Stimulated activated CD4-positive, alpha-beta T cell treated with anti-CD3 and anti-CD28 coated beads, TNF-alpha, amount 100 ng/mL, for 4 hours (primary cell): Measurements from ENCODE around the gene SETMAR.
A peak's percentile ranks its signal among the peaks of the same experiment; 100 is the strongest.
"Not testable (repeated sequence)": the region's sequence is repeated elsewhere in the genome, so short reads cannot be mapped to it uniquely, and the experiment has no call there.

Source experiments
- DNase-seq, 3 experiments: peaks; one replicate each; pipeline ENCODE4 v3.0.0-alpha.2; 2020; ENCODE audit warnings: low read depth in 3 of 3

The SETMAR gene

DNA sequence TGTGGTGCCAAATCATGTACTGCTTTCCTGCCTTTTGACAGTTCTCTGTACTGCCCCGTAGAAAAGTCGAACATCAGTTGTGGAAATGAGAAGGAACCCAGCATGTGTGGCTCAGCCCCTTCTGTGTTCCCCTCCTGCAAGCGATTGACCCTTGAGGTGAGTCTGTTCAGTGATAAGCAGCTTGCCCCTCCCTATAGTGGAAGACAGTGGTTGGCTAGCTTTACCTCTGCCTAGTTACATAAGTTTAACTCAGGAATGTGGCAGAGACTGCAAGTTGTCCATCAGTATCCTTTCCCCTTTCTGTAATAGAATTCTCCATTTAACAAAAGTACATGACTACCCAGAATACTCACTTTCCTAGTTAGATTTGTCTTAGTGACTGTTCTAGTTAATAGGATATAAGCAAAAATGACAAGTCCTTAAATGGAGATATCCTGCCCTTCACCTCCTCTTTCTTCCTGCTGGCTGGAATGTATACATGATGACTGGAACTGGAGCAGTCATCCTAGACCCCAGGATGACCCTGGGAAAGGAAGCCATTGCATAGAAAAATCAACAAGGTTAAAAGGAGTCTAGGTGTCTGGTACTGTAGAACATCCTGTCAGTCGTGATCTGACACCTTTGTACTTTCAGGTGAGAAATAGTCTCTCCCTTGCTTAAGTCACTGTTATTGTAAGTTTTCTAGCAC is 10.6 kb downstream of the SETMAR start:
- DNase-seq: no peak

DNA sequence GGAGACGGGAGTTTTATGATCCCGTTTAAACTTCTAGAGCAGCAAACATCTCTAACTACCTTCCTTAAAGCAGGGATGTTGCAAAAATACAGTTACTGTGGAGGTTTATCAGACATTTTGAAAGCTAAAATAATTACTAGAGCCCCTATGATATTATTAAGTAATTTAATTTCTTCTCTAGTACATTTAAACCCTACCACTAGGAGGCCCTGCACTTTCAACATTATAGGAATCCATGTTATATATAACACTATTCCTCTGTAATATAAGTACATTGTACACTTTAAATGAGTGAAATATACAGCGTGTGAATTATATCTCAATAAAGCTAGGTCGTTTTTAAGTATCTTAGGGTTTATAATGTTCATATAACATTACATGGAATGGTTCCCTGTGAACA is 11.5 kb downstream of the SETMAR start:
- no peak for DNase-seq

DNA sequence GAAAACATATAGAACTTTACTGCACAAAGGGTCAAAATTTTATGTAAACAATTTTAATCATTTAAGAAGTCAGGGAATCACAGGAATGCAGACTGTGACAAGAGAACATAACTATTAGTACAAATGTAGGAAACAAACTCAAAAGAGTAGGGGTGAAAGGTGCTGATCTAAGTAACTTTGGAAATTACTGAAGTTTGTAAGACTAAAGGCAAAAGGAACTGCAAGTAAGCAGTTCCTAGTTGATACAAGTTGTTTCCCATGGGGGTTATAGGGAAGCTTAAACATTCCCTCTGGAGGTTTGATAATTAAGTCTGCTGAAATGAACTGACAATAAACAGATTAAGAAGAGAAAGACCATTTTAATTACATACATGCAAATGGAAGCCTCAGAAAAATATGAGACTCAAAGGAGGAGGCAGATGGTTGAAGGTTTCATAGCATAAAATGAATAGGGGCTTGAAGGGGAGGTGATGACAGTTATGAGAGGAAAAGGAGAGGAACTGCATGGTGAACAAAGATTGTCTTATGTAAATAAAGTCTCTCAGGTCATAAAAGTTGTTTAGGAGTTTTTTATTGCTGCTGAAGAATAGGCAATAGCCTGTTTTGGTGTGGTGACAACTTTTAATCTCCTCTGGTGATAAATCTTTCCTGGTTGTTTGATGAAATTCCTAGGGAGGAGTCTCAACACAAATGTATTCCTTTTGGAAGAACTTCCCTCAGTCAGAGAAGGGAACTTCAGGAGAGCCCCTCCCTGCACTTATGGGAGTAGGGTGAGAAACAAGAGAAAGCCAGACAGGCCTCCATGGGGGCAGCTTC is 17.1 kb downstream of the SETMAR start:
- no peak for DNase-seq

DNA sequence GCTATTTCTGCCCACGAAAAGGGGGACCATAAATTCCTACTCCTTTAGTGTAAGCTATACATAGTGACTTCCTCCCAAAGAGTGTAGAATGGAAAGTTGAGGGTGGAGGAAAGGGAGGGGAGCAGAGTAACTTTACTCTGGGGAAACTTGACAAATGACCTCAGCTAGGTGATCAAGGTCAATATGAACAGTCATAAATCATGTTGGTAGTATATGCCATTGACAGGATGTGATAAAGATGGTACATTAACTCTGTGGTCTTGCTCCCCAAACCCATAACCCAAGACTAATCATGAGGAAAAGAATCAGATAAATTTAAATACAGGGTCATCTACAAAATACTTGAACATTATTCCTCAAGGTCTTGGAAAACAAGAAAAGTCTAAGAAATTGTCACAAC is 18.6 kb downstream of the SETMAR start:
- no peak for DNase-seq

DNA sequence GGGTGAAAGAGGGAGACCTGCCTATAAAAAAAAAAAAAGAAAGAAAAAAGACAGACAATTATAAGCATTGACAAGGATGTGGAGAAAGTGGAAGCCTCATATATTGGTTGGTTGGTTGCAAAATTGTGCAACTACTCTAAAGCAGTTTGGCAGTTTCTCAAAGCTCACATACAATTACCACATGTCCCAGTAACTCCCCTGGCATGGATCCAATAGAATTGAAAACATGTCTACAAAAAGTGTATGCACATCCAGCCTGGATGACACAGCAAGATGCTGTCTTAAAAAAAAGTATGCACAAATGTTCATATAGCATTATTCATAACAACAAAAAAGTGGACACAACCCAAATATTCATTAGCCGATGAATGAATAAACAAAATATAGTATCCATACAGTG is 19.5 kb downstream of the SETMAR start:
- no peak for DNase-seq

DNA sequence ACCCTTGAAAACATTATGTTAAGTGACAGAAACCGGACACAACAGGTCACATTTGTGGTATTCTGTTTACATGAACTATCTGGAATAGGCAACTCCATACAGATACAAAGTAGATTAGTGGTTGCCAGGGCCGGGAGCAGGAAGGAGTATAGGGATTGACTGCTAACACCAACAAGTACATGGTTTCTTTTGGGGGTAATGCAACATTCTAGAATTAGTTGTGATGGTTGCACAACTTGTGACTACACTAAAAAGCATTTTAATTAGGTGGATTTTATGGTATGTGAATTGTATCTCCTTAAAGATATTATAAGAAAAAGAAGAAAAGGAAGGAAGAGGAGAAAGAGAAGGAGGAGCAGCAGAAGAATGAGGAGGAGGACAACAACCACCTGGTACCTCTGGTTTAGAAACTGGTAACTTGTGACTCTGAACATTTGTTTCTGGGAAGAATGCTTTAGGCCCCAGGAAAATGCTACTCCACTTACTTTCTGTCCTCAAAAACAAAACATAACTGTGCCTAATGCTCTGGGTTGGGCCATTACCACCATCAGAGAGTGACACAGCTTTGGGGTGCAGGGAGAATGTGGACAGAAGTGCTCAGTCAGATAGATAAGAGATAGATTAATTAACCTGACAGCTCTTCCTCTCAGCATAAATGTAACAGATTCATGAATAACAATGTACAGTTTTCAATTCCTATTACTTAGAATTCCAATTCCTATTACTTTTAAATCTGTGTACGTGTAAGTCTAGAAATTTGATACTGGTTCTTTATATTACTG is 20.3 kb downstream of the SETMAR start:
- DNase-seq: no peak

DNA sequence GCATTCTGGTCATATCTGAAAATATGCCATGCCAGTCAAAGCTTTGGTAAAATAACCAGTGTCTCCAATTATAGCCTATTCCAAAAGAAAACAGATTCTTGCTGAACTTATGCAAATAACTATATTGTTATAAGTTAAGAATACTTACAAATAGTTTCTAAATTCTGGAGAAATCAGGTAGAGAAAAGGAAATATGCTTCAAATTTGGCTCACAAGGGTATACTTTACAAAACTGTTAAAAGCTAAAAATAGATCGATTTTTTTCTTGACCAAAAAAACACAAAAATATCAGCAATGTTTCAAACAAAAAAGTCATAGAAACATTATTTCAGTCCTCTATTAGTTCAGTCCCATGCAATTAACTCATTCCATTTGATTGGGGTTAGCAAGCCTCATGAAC is 23.7 kb downstream of the SETMAR start:
- DNase-seq: no peak

DNA sequence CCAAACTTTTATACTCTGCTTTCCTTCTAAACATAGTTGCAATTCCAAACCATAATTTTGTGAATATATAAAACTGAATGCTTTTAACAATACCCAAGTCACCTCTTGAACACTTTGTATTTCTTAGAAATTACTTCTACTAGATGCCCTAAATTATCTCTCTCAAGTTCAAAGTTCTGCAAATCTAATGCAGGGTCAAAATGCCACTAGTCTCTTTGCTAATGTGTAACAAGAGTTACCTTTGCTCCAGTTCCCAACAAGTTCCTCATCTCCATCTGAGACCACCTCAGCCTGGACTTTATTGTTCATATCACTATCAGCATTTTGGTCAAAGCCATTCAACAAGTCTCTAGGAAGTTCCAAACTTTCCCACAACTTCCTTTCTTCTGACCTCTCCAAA is 26.6 kb downstream of the SETMAR start:
- not testable (repeated sequence) for DNase-seq

DNA sequence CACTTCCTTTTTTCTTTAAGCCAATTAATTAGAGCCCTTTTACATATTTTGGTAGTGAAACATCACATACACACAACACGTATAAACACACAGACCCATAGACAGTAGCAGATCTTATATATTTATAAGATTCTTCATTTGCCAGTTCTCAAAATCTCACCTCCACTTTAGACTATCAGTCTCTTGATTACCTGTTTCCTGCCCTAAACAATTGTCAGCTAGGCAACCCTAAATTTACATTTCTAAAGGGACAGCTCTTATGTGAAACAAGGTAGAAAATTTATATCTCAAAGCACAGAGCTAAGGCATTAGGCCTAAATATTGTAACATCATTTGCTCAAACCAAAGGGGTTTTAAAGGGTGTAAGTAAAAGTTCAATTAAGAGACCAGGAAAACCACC is 28.9 kb downstream of the SETMAR start:
- no peak for DNase-seq

DNA sequence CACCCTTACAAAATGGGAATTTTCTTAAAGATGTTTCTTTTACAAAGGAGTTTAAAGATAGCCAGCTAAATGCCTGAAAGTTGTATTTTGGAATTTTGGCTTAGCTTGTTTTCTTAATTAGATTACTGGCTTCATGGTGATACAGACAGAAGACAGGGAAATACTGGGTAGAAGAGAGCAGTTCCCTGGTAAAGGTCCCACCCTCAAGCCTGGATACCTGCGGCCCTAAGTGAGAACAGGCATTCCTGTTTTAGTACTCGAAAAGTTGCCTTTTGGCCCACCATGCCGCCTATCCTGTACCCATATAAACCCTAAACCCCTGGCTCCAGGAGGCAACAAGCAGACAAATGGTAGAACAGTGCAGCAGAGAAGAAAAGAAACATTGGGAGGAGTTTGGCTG is 29.4 kb downstream of the SETMAR start:
- DNase-seq: no peak

DNA sequence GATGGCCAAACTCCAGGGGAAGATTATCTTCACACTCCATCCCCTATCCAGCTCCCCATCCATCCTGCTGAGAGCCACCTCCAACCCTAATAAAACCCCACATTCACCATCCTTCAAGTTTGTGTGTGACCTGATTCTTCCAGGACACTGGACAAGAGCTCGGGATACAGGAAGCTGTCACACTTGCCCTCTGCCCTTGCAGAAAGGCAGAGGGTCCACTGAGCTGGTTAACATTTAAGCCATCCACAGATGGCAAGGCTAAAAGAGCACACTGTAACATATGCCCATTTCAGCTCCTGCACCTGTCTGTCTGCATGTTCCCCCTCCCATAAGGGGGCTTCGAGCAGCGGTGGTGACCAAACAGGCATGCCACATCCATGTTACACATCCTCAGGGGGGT is 29.8 kb downstream of the SETMAR start:
- DNase-seq: no peak

DNA sequence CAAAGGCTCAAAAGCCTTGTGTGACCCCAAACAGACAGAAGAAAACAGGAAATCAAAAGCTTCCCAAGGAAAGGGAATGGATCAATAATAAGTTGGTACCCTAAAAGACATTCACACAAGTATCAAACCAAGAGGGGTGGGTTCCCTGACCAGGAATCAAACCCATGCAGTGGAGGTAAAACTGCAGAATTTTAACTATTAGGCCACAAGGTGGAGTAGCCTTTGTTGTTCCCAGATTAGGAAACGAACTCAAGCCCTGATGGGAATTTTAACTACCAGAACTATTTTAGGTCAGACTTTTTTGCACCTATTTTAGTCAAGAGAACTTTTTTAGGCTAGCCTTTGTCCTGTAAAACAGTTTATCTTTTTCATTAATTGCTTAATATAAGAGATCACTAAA is 31.4 kb downstream of the SETMAR start:
- DNase-seq: no peak

DNA sequence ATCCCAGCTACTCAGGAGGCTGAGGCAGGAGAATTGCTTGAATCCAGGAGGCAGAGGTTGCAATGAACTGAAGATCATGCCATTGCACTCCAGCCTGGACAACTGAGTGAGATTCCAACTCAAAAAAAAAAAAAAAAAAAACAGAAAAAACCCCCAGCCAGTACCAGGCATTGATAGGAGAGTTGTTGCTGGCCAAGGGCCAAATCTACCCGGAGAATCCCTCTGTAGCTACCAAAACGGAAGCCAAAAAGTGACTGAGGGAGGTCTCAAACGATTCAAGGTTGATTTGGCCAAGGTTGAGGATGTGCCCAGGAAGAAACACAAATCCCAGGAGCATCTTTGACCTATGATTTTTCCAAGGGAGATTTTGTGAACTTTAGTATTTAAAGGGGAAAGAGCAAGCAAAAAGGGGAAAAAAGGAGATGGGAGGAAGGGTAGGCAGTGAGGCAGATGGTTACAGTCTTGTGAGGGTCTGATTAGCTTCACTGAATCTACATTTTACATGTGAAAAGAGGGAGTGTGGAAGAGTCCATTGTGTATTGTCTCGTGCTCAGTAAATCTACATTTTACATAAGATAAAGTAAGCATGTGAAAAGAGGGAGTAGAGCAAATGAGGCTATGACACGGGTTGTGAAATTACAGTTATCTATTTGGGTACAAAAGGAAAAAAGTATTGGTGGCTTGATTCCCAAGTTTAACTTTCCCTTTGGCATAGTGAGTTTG is 32.8 kb downstream of the SETMAR start:
- no peak for DNase-seq

DNA sequence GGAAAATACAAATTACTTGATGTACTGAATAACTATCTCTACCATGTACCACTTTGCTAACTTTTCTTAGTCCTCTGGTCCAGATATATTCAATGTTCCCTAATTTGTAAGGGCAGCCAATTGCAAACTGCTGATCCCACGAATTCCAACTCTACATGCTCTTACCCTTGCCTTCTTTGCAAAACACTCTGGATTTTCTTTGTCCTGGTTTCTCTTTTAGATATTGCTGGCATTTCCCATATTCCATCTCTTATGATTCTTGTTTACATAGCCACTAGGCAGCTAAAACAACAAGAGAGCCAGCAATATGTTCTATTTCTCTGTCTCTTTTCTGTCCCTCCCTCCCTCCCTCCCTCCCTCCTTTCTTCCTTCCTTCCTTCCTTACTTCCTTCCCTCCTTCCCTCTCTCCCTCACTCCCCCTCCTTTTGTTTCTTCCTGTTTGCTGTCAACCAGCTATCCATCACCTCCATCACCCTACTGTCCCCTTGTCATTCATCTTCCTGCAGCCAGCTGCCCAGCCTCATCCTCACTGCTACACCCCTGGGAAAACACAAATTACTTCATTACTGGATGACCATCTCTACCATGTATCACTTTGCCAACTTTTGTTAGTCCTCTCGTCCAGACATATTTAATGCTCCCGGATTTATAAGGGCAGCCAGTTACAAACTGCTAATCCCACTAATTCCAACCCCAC is 33.8 kb downstream of the SETMAR start:
- DNase-seq: no peak

DNA sequence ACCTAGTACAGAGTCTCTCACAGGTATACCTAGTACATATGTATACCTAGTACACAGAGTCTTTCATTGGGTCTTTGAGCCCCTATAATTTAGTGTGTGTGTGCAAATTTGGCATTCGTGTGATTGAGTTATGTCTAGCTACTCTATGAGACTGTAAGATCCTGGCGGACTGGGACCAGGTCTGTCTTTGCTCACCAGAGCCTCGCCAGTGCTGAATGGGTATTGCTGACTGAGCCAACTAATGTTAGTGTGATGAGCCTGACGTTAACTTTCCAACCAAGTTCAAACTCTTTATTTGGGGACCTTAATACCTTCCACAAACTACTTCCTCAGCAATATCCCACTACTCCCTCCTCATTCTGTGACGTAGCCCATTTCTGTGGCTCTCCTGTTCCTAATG is 35.6 kb downstream of the SETMAR start:
- no peak for DNase-seq

DNA sequence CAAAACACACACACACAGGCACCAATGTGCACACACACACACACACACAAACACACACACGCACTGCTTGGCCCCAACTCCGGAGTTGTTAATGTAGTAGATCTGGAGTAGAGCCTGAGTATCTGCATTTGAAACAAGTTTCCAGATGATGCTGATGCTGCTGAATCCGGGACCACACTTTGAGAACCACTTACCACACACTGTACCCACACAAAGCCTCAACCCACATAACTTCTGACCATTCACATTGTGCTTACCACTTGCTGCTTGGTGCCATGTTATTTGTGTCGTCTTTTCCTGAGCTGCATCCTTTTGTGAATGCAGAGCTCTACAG is 36.9 kb downstream of the SETMAR start:
- DNase-seq: no peak

DNA sequence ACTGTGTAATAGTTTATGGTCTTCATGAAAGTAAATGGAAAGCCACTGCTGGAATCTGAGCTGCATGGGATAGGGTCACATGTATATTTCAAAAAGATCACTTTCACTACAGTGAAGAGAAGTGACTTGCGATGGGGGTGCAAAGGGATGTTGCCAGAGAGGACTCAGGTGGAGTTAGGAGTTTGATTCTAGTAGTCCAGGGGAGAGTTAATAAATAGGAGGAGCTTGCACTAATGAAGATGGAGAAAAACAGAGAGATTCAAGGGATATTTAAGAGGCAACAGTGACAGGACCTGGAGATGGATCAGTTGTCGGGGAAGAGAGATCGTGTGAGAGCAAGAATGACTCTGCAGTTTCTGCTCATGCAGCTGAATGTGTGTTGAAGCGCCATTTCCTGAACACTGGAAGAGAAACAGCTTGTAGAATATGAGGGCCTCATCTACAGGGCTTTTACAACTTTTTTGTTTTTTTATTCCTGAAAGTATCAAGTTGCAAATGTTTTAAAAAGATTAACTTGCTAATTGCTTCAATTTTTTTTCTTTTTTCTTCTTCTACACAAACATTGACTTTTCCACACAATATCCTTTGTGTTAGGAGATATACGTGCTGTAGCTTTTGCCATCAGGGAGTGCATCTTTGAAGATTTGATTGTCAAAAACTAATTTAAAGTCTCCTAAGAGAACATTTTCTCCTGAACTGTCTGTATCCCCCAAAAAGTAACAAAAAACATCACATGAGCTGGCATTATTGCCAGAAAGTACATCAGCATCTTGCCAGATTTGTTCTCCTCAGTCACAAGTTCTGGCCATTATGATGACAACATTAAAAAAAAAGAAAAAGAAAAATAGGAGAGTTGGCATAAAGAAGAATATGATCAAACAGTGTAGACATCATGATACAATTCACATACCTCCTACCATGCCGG is 37.5 kb downstream of the SETMAR start:
- DNase-seq: no peak

DNA sequence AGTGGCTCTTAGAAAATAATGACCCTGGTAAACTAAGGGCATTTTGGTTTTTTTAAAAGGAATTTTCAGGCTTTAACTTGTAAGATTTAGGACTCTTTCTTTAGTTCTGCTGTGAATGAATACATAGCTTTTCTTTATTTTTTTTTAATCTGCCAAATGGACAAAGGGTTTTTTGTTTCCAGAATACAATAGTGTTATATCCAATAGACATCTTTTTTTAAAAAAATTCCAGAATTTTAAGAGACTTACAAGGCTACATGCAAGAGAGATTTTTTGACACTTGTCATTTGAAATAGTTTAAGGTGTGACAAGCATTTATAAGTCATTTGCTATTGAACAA is 38.1 kb downstream of the SETMAR start:
- DNase-seq: no peak

DNA sequence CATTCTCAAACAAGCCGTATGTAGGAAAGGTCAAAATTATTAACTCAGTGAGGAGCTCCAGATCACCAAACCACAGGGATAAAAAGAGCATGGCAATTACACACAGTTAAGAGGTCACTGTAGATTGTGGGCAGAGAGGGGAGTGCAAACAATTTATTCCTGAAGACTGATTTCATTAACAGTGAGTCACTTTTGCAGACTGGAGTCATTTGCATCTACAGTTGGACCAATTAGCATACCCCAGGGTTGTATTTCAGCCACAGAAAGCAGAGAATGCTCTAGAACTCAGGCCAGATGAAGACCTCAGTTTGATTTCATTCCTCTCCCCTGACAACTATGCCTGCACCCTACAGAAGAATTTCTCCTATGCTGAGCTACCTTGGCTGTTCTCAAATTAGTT is 40.1 kb downstream of the SETMAR start:
- no peak for DNase-seq

DNA sequence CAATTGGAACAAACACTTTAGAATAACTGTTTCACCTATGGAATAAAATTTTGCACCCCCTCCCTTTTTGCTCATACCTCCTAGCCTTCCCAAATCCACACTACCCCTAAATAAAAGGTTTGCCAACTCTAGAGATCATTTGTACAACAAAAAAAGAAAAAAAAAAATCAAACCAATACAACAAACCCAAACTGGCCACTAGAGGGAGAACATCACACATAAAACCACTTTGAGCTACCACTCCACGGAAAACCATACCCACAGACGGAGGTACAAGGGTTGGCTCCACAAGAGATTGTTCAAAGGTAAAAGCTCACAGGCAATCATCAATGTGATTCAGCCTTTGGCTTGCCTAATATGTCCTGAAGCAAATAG is 47.6 kb downstream of the SETMAR start:
- peak in 2 of 3 experiments; percentile 7 to 37 for DNase-seq
